WTC11 (cell line): ENCODE data around the gene LRMDA. TPM values are rescaled to one million over a fixed set of nuclear protein-coding genes. Genes with fewer than 3 reads are reported as not detected.

ENCODE experiments used
- ATAC-seq: fragments of 200-7000 bp; cut with Tn5 transposase; 2 replicates; pipeline ENCODE4 v1.10.0; 2021; ENCODE audit warnings: mild to moderate bottlenecking, moderate library complexity
- CTCF ChIA-PET: fragments of 300-600 bp; sonication (Branson Sonifier 250); formaldehyde crosslinking; loops from one replicate; lab custom pipeline; 2021; ENCODE audit warnings: antibody characterized with exemption; lab: Charles Lee
- POLR2A ChIA-PET: fragments of 350-600 bp; sonication (Branson Sonifier 250); formaldehyde crosslinking; loops from one replicate; lab custom pipeline; 2021; ENCODE audit warnings: antibody characterized with exemption; lab: Charles Lee
- DNase-seq: peaks from one replicate; pipeline ENCODE4 v3.0.0; 2021; ENCODE audit warnings: low spot score
- H3K27ac Mint-ChIP-seq: 2 replicates; pipeline ENCODE4 v1.8.0; 2021; ENCODE audit warnings: mixed read lengths
- H3K27me3 Mint-ChIP-seq: 2 replicates; pipeline ENCODE4 v1.8.0; 2021; ENCODE audit warnings: low read depth, mild to moderate bottlenecking, moderate library complexity, mixed read lengths
- H3K36me3 Mint-ChIP-seq: 2 replicates; pipeline ENCODE4 v1.8.0; 2021; ENCODE audit warnings: mixed read lengths
- H3K4me1 Mint-ChIP-seq: 2 replicates; pipeline ENCODE4 v1.8.0; 2022; ENCODE audit warnings: mixed read lengths
- H3K4me3 Mint-ChIP-seq: 2 replicates; pipeline ENCODE4 v1.8.0; 2021; ENCODE audit warnings: mild to moderate bottlenecking, moderate library complexity, mixed read lengths
- H3K9me3 Mint-ChIP-seq: 2 replicates; pipeline ENCODE4 v1.8.0; 2021; ENCODE audit warnings: mixed read lengths
- ATF1 ChIP-seq: sonication (generic); formaldehyde crosslinking; IDR thresholded peaks from 2 replicates; pipeline ENCODE4 v1.8.1; 2023; ENCODE audit warnings: mild to moderate bottlenecking, moderate library complexity, missing genetic modification reagents
- CREB1 ChIP-seq: sonication (generic); formaldehyde crosslinking; IDR thresholded peaks from 2 replicates; pipeline ENCODE4 v1.8.0; 2023; ENCODE audit warnings: mild to moderate bottlenecking, missing genetic modification reagents
- FOXK1 ChIP-seq: sonication (generic); formaldehyde crosslinking; IDR thresholded peaks from 2 replicates; pipeline ENCODE4 v1.8.0; 2022; ENCODE audit warnings: mild to moderate bottlenecking, moderate library complexity, missing genetic modification reagents
- FOXP1 ChIP-seq: sonication (generic); formaldehyde crosslinking; IDR thresholded peaks from 2 replicates; pipeline ENCODE4 v1.8.0; 2022; ENCODE audit warnings: missing genetic modification reagents, mild to moderate bottlenecking, moderate library complexity, borderline replicate concordance
- GRHL2 ChIP-seq: fragments of 250-450 bp; sonication (Bioruptor Pico); IDR thresholded peaks from 2 replicates; pipeline ENCODE4 v1.8.0; 2022; ENCODE audit warnings: mild to moderate bottlenecking, moderate library complexity; ENCODE audit not compliant: insufficient replicate concordance, severe bottlenecking
- JUN ChIP-seq: sonication (generic); formaldehyde crosslinking; IDR thresholded peaks from 2 replicates; pipeline ENCODE4 v1.8.0; 2023; ENCODE audit warnings: mild to moderate bottlenecking, missing genetic modification reagents
- MYBL2 ChIP-seq: sonication (generic); formaldehyde crosslinking; IDR thresholded peaks from 2 replicates; pipeline ENCODE4 v1.8.1; 2023; ENCODE audit warnings: mild to moderate bottlenecking, moderate library complexity, missing genetic modification reagents
- NFYB ChIP-seq: sonication (generic); formaldehyde crosslinking; conservative IDR thresholded peaks from 2 replicates; pipeline ENCODE4 v1.8.0; 2022; ENCODE audit warnings: low read depth, missing genetic modification reagents
- NR2C2 ChIP-seq: sonication (generic); formaldehyde crosslinking; IDR thresholded peaks from 2 replicates; pipeline ENCODE4 v1.8.0; 2022; ENCODE audit warnings: mild to moderate bottlenecking, missing genetic modification reagents
- ZNF138 ChIP-seq: sonication (generic); formaldehyde crosslinking; conservative IDR thresholded peaks from 2 replicates; pipeline ENCODE4 v1.8.1; 2022; ENCODE audit warnings: mild to moderate bottlenecking, moderate library complexity, missing genetic modification reagents
- total RNA-seq: library from RNA; stranded (reverse); gene quantifications from 3 replicates; pipeline ENCODE4 v1.2.3, GENCODE V29; 2021
- TF ChIP-seq, protein P1 (sequence below): sonication (generic); formaldehyde crosslinking; IDR thresholded peaks from 2 replicates; pipeline ENCODE4 v1.8.0; 2023; ENCODE audit warnings: missing genetic modification reagents
- TF ChIP-seq, protein P2 (sequence below): sonication (generic); formaldehyde crosslinking; IDR thresholded peaks from 2 replicates; pipeline ENCODE4 v1.8.1; 2023; ENCODE audit warnings: mild to moderate bottlenecking, missing genetic modification reagents
- TF ChIP-seq, protein P3 (sequence below): fragments of 250-450 bp; sonication (Bioruptor Pico); IDR thresholded peaks from 2 replicates; pipeline ENCODE4 v2.1.2; 2022; ENCODE audit warnings: mild to moderate bottlenecking, moderate library complexity
- TF ChIP-seq, protein P4 (sequence below): sonication (generic); formaldehyde crosslinking; conservative IDR thresholded peaks from 2 replicates; pipeline ENCODE4 v1.8.1; 2022; ENCODE audit warnings: mild to moderate bottlenecking, missing genetic modification reagents
- TF ChIP-seq, protein P5 (sequence below): sonication (generic); formaldehyde crosslinking; IDR thresholded peaks from 2 replicates; pipeline ENCODE4 v1.8.1; 2023; ENCODE audit warnings: mild to moderate bottlenecking, missing genetic modification reagents, moderate library complexity
- TF ChIP-seq, protein P6 (sequence below): sonication (generic); formaldehyde crosslinking; IDR thresholded peaks from 2 replicates; pipeline ENCODE4 v1.8.1; 2022; ENCODE audit warnings: missing genetic modification reagents, borderline replicate concordance
- TF ChIP-seq, protein P7 (sequence below): sonication (generic); formaldehyde crosslinking; IDR thresholded peaks from 2 replicates; pipeline ENCODE4 v1.8.1; 2022; ENCODE audit warnings: mild to moderate bottlenecking, missing genetic modification reagents, moderate library complexity, borderline replicate concordance
- TF ChIP-seq, protein P8 (sequence below): sonication (generic); formaldehyde crosslinking; IDR thresholded peaks from 2 replicates; pipeline ENCODE4 v1.8.0; 2023; ENCODE audit warnings: mild to moderate bottlenecking, missing genetic modification reagents
- TF ChIP-seq, protein P9 (sequence below): sonication (generic); formaldehyde crosslinking; IDR thresholded peaks from 2 replicates; pipeline ENCODE4 v1.8.0; 2022; ENCODE audit warnings: missing genetic modification reagents

Gene LRMDA
- total RNA-seq, 1 experiment from 2014 or later: 0.92 TPM

DNA sequence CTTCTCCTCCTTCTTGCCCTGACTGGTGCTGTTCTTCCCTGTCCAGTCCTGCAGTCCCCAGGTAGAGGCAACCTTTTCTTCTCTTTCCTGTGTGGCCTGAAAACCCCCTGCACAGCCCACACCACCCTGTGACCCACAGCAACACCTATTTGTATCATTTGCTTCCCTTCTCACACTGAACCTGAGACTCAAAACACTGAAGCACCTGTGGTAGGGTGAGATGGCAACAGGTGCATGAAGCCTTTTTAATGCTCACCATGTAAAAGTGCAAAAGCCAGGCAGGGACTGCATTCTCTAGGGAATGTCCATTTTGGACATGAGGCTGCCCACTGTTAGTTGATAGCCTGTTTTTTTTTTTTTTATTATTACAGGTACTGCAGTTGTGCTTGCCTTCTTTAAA, 71.4 kb downstream of the LRMDA start:
- DNase-seq: no peak
- peaks cover 9% of the 10 kb centered on the region for H3K4me1 Mint-ChIP-seq
- CTCF ChIA-PET: no interaction called here
- H3K4me3 Mint-ChIP-seq: no peak overlapping the region
- no peak for ATAC-seq
- TF ChIP-seq GRHL2 (CRISPR knock-in tag) (no peak), NFYB (CRISPR knock-in tag) (no peak), FOXK1 (CRISPR knock-in tag) (no peak), JUN (no peak)
- TF ChIP-seq, protein P1, sequence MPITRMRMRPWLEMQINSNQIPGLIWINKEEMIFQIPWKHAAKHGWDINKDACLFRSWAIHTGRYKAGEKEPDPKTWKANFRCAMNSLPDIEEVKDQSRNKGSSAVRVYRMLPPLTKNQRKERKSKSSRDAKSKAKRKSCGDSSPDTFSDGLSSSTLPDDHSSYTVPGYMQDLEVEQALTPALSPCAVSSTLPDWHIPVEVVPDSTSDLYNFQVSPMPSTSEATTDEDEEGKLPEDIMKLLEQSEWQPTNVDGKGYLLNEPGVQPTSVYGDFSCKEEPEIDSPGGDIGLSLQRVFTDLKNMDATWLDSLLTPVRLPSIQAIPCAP (CRISPR knock-in tag): no peak
- TF ChIP-seq, protein P2, sequence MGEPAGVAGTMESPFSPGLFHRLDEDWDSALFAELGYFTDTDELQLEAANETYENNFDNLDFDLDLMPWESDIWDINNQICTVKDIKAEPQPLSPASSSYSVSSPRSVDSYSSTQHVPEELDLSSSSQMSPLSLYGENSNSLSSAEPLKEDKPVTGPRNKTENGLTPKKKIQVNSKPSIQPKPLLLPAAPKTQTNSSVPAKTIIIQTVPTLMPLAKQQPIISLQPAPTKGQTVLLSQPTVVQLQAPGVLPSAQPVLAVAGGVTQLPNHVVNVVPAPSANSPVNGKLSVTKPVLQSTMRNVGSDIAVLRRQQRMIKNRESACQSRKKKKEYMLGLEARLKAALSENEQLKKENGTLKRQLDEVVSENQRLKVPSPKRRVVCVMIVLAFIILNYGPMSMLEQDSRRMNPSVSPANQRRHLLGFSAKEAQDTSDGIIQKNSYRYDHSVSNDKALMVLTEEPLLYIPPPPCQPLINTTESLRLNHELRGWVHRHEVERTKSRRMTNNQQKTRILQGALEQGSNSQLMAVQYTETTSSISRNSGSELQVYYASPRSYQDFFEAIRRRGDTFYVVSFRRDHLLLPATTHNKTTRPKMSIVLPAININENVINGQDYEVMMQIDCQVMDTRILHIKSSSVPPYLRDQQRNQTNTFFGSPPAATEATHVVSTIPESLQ (CRISPR knock-in tag): no peak
- TF ChIP-seq, all 79 proteins: peak for 0
- no peaks in the 10 kb centered on the region for H3K9me3 Mint-ChIP-seq
- POLR2A ChIA-PET: no interaction called here
- H3K27me3 Mint-ChIP-seq: peaks cover 12% of the 10 kb centered on the region
- no peak overlapping the region for H3K27ac Mint-ChIP-seq
- no peaks in the 10 kb centered on the region for H3K36me3 Mint-ChIP-seq

DNA sequence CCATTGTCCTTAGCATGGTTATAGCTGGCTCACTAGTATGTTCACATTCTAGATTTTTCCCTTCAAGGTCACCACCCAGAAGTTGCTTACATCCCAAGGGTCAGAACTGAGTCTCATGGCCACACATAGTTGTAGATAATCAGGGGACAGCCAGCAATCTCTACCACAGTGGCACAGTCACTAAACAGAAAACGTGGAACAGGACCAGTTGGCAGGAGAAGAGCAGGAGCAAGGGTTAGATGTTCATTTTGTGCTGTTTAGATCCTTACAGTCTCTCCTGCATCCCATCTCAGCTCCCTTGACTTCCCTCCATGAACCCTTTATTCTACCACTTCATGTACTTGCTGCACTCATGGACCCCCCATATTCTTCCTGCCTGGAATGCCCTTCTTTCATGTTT, 73.9 kb downstream of the LRMDA start:
- Mint-ChIP-seq H3K4me3 (no peak overlapping the region), H3K9me3 (no peaks in the 10 kb centered on the region), H3K4me1 (peaks cover 9% of the 10 kb centered on the region), H3K27ac (no peak overlapping the region), H3K27me3 (peaks cover 15% of the 10 kb centered on the region), H3K36me3 (no peaks in the 10 kb centered on the region)
- DNase-seq: no peak
- ChIA-PET CTCF (no interaction called here), POLR2A (no interaction called here)
- no peak for ATAC-seq
- TF ChIP-seq, protein P3, sequence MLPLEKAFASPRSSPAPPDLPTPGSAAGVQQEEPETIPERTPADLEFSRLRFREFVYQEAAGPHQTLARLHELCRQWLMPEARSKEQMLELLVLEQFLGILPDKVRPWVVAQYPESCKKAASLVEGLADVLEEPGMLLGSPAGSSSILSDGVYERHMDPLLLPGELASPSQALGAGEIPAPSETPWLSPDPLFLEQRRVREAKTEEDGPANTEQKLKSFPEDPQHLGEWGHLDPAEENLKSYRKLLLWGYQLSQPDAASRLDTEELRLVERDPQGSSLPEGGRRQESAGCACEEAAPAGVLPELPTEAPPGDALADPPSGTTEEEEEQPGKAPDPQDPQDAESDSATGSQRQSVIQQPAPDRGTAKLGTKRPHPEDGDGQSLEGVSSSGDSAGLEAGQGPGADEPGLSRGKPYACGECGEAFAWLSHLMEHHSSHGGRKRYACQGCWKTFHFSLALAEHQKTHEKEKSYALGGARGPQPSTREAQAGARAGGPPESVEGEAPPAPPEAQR (CRISPR knock-in tag): no peak
- no peak for TF ChIP-seq MYBL2 (CRISPR knock-in tag)
- TF ChIP-seq CREB1 (CRISPR knock-in tag): no peak
- no peak for TF ChIP-seq NR2C2 (CRISPR knock-in tag)
- TF ChIP-seq, protein P4, sequence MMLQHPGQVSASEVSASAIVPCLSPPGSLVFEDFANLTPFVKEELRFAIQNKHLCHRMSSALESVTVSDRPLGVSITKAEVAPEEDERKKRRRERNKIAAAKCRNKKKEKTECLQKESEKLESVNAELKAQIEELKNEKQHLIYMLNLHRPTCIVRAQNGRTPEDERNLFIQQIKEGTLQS (CRISPR knock-in tag): no peak
- TF ChIP-seq, protein P5, sequence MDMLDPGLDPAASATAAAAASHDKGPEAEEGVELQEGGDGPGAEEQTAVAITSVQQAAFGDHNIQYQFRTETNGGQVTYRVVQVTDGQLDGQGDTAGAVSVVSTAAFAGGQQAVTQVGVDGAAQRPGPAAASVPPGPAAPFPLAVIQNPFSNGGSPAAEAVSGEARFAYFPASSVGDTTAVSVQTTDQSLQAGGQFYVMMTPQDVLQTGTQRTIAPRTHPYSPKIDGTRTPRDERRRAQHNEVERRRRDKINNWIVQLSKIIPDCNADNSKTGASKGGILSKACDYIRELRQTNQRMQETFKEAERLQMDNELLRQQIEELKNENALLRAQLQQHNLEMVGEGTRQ (CRISPR knock-in tag): no peak
- TF ChIP-seq ATF1 (CRISPR knock-in tag): no peak
- no peak for TF ChIP-seq ZNF138 (CRISPR knock-in tag)
- TF ChIP-seq FOXP1: no peak
- TF ChIP-seq, protein P6, sequence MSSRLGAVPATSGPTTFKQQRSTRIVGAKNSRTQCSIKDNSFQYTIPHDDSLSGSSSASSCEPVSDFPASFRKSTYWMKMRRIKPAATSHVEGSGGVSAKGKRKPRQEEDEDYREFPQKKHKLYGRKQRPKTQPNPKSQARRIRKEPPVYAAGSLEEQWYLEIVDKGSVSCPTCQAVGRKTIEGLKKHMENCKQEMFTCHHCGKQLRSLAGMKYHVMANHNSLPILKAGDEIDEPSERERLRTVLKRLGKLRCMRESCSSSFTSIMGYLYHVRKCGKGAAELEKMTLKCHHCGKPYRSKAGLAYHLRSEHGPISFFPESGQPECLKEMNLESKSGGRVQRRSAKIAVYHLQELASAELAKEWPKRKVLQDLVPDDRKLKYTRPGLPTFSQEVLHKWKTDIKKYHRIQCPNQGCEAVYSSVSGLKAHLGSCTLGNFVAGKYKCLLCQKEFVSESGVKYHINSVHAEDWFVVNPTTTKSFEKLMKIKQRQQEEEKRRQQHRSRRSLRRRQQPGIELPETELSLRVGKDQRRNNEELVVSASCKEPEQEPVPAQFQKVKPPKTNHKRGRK: no peak
- TF ChIP-seq, protein P1 (CRISPR knock-in tag): no peak
- TF ChIP-seq, protein P7, sequence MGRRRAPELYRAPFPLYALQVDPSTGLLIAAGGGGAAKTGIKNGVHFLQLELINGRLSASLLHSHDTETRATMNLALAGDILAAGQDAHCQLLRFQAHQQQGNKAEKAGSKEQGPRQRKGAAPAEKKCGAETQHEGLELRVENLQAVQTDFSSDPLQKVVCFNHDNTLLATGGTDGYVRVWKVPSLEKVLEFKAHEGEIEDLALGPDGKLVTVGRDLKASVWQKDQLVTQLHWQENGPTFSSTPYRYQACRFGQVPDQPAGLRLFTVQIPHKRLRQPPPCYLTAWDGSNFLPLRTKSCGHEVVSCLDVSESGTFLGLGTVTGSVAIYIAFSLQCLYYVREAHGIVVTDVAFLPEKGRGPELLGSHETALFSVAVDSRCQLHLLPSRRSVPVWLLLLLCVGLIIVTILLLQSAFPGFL (CRISPR knock-in tag): no peak
- TF ChIP-seq, protein P8, sequence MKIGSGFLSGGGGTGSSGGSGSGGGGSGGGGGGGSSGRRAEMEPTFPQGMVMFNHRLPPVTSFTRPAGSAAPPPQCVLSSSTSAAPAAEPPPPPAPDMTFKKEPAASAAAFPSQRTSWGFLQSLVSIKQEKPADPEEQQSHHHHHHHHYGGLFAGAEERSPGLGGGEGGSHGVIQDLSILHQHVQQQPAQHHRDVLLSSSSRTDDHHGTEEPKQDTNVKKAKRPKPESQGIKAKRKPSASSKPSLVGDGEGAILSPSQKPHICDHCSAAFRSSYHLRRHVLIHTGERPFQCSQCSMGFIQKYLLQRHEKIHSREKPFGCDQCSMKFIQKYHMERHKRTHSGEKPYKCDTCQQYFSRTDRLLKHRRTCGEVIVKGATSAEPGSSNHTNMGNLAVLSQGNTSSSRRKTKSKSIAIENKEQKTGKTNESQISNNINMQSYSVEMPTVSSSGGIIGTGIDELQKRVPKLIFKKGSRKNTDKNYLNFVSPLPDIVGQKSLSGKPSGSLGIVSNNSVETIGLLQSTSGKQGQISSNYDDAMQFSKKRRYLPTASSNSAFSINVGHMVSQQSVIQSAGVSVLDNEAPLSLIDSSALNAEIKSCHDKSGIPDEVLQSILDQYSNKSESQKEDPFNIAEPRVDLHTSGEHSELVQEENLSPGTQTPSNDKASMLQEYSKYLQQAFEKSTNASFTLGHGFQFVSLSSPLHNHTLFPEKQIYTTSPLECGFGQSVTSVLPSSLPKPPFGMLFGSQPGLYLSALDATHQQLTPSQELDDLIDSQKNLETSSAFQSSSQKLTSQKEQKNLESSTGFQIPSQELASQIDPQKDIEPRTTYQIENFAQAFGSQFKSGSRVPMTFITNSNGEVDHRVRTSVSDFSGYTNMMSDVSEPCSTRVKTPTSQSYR (CRISPR knock-in tag): no peak
- TF ChIP-seq, protein P9, sequence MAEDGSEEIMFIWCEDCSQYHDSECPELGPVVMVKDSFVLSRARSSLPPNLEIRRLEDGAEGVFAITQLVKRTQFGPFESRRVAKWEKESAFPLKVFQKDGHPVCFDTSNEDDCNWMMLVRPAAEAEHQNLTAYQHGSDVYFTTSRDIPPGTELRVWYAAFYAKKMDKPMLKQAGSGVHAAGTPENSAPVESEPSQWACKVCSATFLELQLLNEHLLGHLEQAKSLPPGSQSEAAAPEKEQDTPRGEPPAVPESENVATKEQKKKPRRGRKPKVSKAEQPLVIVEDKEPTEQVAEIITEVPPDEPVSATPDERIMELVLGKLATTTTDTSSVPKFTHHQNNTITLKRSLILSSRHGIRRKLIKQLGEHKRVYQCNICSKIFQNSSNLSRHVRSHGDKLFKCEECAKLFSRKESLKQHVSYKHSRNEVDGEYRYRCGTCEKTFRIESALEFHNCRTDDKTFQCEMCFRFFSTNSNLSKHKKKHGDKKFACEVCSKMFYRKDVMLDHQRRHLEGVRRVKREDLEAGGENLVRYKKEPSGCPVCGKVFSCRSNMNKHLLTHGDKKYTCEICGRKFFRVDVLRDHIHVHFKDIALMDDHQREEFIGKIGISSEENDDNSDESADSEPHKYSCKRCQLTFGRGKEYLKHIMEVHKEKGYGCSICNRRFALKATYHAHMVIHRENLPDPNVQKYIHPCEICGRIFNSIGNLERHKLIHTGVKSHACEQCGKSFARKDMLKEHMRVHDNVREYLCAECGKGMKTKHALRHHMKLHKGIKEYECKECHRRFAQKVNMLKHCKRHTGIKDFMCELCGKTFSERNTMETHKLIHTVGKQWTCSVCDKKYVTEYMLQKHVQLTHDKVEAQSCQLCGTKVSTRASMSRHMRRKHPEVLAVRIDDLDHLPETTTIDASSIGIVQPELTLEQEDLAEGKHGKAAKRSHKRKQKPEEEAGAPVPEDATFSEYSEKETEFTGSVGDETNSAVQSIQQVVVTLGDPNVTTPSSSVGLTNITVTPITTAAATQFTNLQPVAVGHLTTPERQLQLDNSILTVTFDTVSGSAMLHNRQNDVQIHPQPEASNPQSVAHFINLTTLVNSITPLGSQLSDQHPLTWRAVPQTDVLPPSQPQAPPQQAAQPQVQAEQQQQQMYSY (CRISPR knock-in tag): no peak
